Trophoblast cell (in vitro differentiated cells and primary cell): Measurements from ENCODE around the gene HAO2.

Experiments
- DNase-seq, 2 donors: peaks; one replicate each; pipeline ENCODE4 v3.0.0-alpha.2; 2016
- H2AFZ ChIP-seq: 2 replicates; pipeline ENCODE4 v1.6.1; 2013; ENCODE audit warnings: low read length, moderate library complexity, mild to moderate bottlenecking; ENCODE audit not compliant: insufficient read depth, poor library complexity
- H2AK5ac ChIP-seq: 2 replicates; pipeline ENCODE4 v1.6.1; 2013; ENCODE audit warnings: mild to moderate bottlenecking, low read length
- H2BK120ac ChIP-seq: 2 replicates; pipeline ENCODE4 v1.6.1; 2013; ENCODE audit warnings: low read length, mild to moderate bottlenecking, moderate library complexity; ENCODE audit not compliant: insufficient read depth, poor library complexity
- H2BK12ac ChIP-seq: 2 replicates; pipeline ENCODE4 v1.6.1; 2013; ENCODE audit warnings: mild to moderate bottlenecking, low read length, moderate library complexity
- H2BK5ac ChIP-seq: 2 replicates; pipeline ENCODE4 v1.6.1; 2013; ENCODE audit warnings: low read length, low read depth, moderate library complexity, mild to moderate bottlenecking; ENCODE audit not compliant: poor library complexity
- H3K14ac ChIP-seq: 2 replicates; pipeline ENCODE4 v1.6.1; 2013; ENCODE audit warnings: mild to moderate bottlenecking, low read length
- H3K18ac ChIP-seq: 2 replicates; pipeline ENCODE4 v1.6.1; 2013; ENCODE audit warnings: mild to moderate bottlenecking, low read length
- H3K23ac ChIP-seq: 2 replicates; pipeline ENCODE4 v1.6.1; 2013; ENCODE audit warnings: low read length
- H3K27ac ChIP-seq: 2 replicates; pipeline ENCODE4 v1.5.1; 2013; ENCODE audit warnings: low read depth, mild to moderate bottlenecking, inconsistent platforms, low read length, moderate library complexity
- H3K27me3 ChIP-seq: 2 replicates; pipeline ENCODE4 v1.6.1; 2013; ENCODE audit warnings: inconsistent platforms, mild to moderate bottlenecking, low read length, moderate library complexity; ENCODE audit not compliant: insufficient read depth
- H3K36me3 ChIP-seq, 2 experiments: 1 replicate in 1 of 2; 2 replicates in 1 of 2; pipeline ENCODE4 v1.6.1; 2013; ENCODE audit warnings: low read length in 2 of 2, mild to moderate bottlenecking in 2 of 2, moderate library complexity in 1 of 2; ENCODE audit not compliant: insufficient read depth in 2 of 2, control insufficient read depth in 1 of 2
- H3K4ac ChIP-seq: 2 replicates; pipeline ENCODE4 v1.6.1; 2013; ENCODE audit warnings: low read depth, mild to moderate bottlenecking, low read length, moderate library complexity
- H3K4me1 ChIP-seq, 2 experiments: 1 replicate in 1 of 2; 2 replicates in 1 of 2; pipeline ENCODE4 v1.6.1; 2013; ENCODE audit warnings: low read length in 2 of 2, mild to moderate bottlenecking in 2 of 2, moderate library complexity in 1 of 2; ENCODE audit not compliant: insufficient read depth in 2 of 2, control insufficient read depth in 1 of 2
- H3K4me2 ChIP-seq: 2 replicates; pipeline ENCODE4 v1.6.1; 2013; ENCODE audit warnings: inconsistent platforms, mild to moderate bottlenecking, low read length, moderate library complexity
- H3K4me3 ChIP-seq: 2 replicates; pipeline ENCODE4 v1.5.1; 2013; ENCODE audit warnings: mild to moderate bottlenecking, low read depth, low read length, inconsistent platforms
- H3K79me1 ChIP-seq: one replicate; pipeline ENCODE4 v1.6.1; 2013; ENCODE audit warnings: low read length
- H3K79me2 ChIP-seq: 2 replicates; pipeline ENCODE4 v1.6.1; 2013; ENCODE audit warnings: low read length, mild to moderate bottlenecking; ENCODE audit not compliant: control insufficient read depth, insufficient read depth, poor library complexity
- H3K9ac ChIP-seq: 2 replicates; pipeline ENCODE4 v1.6.1; 2013; ENCODE audit warnings: mild to moderate bottlenecking, low read length
- H3K9me3 ChIP-seq: 2 replicates; pipeline ENCODE4 v1.6.1; 2013; ENCODE audit warnings: low read depth, mild to moderate bottlenecking, control low read depth, inconsistent platforms, low read length; ENCODE audit not compliant: insufficient read depth
- H4K12ac ChIP-seq: 2 replicates; pipeline ENCODE4 v1.6.1; 2013; ENCODE audit warnings: low read depth, mild to moderate bottlenecking, low read length, moderate library complexity
- H4K8ac ChIP-seq: 2 replicates; pipeline ENCODE4 v1.6.1; 2013; ENCODE audit warnings: low read depth, mild to moderate bottlenecking, low read length, moderate library complexity
- H4K91ac ChIP-seq: one replicate; pipeline ENCODE4 v1.6.1; 2013; ENCODE audit warnings: low read depth, mild to moderate bottlenecking, low read length, moderate library complexity
- WGBS: extraction: QIAGEN DNeasy Blood & Tissue Kit; methylation state at CpG from one replicate; pipeline ENCODE4 v1.1.7; 2013; ENCODE audit warnings: missing lambda C conversion rate; ENCODE audit not compliant: insufficient read length, insufficient coverage; ENCODE audit errors: extremely low coverage; 5-methylcytosine and 5-hydroxymethylcytosine counted together

The HAO2 gene

GRCh38 chr1:119404736-119405135, 36.2 kb downstream of the HAO2 start:
- Histone ChIP-seq H4K8ac (no peak overlapping the region), H3K4ac (no peak overlapping the region), H3K36me3 (no peaks in the 10 kb centered on the region), H2AFZ (no peak overlapping the region), H3K4me1 (no peaks in the 10 kb centered on the region), H3K18ac (no peak overlapping the region), H3K9ac (no peak overlapping the region), H3K23ac (no peak overlapping the region), H4K12ac (no peak overlapping the region), H3K79me1 (no peaks in the 10 kb centered on the region), H3K79me2 (no peaks in the 10 kb centered on the region), H3K9me3 (no peaks in the 10 kb centered on the region), H2BK120ac (no peak overlapping the region), H3K4me3 (no peak overlapping the region), H2AK5ac (no peak overlapping the region), H3K27me3 (no peaks in the 10 kb centered on the region), H3K4me2 (no peak overlapping the region), H3K27ac (no peak overlapping the region), H4K91ac (no peak overlapping the region), H2BK5ac (no peak overlapping the region), H2BK12ac (no peak overlapping the region), H3K14ac (no peak overlapping the region)
- WGBS: no CpG with 5 or more reads among the region's 2 CpGs
- no peak for DNase-seq

GRCh38 chr1:119409731-119410130, 41.1 kb downstream of the HAO2 start:
- Histone ChIP-seq H3K14ac (no peak overlapping the region), H3K36me3 (no peaks in the 10 kb centered on the region), H4K8ac (no peak overlapping the region), H2BK12ac (no peak overlapping the region), H3K4ac (no peak overlapping the region), H4K91ac (no peak overlapping the region), H2AK5ac (no peak overlapping the region), H3K27ac (no peak overlapping the region), H4K12ac (no peak overlapping the region), H3K79me1 (no peaks in the 10 kb centered on the region), H2BK120ac (no peak overlapping the region), H3K4me2 (no peak overlapping the region), H2BK5ac (no peak overlapping the region), H3K27me3 (no peaks in the 10 kb centered on the region), H2AFZ (no peak overlapping the region), H3K23ac (no peak overlapping the region), H3K18ac (no peak overlapping the region), H3K9me3 (no peaks in the 10 kb centered on the region), H3K79me2 (no peaks in the 10 kb centered on the region), H3K4me3 (no peak overlapping the region), H3K4me1 (no peaks in the 10 kb centered on the region), H3K9ac (no peak overlapping the region)
- no peak for DNase-seq

- Histone ChIP-seq H3K27me3 (no peaks in the 10 kb centered on the region), H3K4me1 (no peaks in the 10 kb centered on the region), H3K36me3 (no peaks in the 10 kb centered on the region), H4K8ac (no peak overlapping the region), H3K9ac (no peak overlapping the region), H3K4me2 (no peak overlapping the region), H2BK5ac (no peak overlapping the region), H3K4ac (no peak overlapping the region), H3K79me2 (no peaks in the 10 kb centered on the region), H3K4me3 (no peak overlapping the region), H4K91ac (no peak overlapping the region), H2BK120ac (no peak overlapping the region), H3K27ac (no peak overlapping the region), H3K23ac (no peak overlapping the region), H3K18ac (no peak overlapping the region), H4K12ac (no peak overlapping the region), H3K79me1 (no peaks in the 10 kb centered on the region), H2AK5ac (no peak overlapping the region), H2AFZ (no peak overlapping the region), H3K9me3 (no peaks in the 10 kb centered on the region), H2BK12ac (no peak overlapping the region), H3K14ac (no peak overlapping the region)
- no peak for DNase-seq
- no CpG with 5 or more reads among the region's 3 CpGs for WGBS
These were observed 42.4 kb downstream of the HAO2 start for GRCh38 chr1:119410961-119411360.

- Histone ChIP-seq H3K27me3 (no peaks in the 10 kb centered on the region), H4K12ac (no peak within 1 kb of the TSS), H2BK12ac (no peak within 1 kb of the TSS), H3K9ac (no peak within 1 kb of the TSS), H3K9me3 (no peaks in the 10 kb centered on the region), H2AFZ (no peak within 1 kb of the TSS), H3K14ac (no peak within 1 kb of the TSS), H3K23ac (no peak within 1 kb of the TSS), H2AK5ac (no peak within 1 kb of the TSS), H3K27ac (no peak within 1 kb of the TSS), H3K4me2 (no peak within 1 kb of the TSS), H4K8ac (no peak within 1 kb of the TSS), H4K91ac (no peak within 1 kb of the TSS), H3K4me1 (no peaks in the 10 kb centered on the region), H3K79me1 (no peaks in the 10 kb centered on the region), H3K36me3 (no peaks in the 10 kb centered on the region), H3K4me3 (no peak within 1 kb of the TSS), H3K79me2 (no peaks in the 10 kb centered on the region), H3K4ac (no peak within 1 kb of the TSS), H3K18ac (no peak within 1 kb of the TSS), H2BK120ac (no peak within 1 kb of the TSS), H2BK5ac (no peak within 1 kb of the TSS)
- WGBS: no CpG with 5 or more reads among the region's 2 CpGs
- DNase-seq: no peak
These were observed 46.4 kb downstream of the HAO2 start, which contains the start of gene HSD3B2 for GRCh38 chr1:119414950-119415349. HSD3B2 (plus strand) TSS chr1:119415150; CDS start chr1:119415420, 270 bp downstream.
